ENCODE results near the gene CFAP100.
A peak's percentile ranks its signal among the peaks of the same experiment; 100 is the strongest.

The CFAP100 gene

DNA sequence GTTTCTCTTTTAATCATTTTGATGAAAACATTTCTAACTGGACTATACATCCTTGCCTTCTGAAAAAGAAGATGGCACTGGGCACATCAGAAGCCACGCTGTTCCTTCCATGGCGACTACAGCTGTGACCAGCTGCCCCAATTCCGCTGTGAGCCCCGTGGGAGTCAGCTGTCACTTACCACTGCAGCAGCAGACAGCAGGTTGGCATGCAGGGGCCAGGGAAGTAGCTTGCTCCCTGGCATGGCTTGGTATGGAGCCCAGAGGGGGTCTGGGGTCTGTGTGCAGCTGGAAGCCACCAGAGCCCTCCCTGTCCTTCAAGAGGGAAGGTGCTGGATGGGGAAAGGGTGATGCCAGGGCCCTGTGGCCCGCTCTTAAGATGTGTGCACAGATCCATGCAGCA is 85.5 kb downstream of the CFAP100 start:
- TF ChIP-seq, protein P1, sequence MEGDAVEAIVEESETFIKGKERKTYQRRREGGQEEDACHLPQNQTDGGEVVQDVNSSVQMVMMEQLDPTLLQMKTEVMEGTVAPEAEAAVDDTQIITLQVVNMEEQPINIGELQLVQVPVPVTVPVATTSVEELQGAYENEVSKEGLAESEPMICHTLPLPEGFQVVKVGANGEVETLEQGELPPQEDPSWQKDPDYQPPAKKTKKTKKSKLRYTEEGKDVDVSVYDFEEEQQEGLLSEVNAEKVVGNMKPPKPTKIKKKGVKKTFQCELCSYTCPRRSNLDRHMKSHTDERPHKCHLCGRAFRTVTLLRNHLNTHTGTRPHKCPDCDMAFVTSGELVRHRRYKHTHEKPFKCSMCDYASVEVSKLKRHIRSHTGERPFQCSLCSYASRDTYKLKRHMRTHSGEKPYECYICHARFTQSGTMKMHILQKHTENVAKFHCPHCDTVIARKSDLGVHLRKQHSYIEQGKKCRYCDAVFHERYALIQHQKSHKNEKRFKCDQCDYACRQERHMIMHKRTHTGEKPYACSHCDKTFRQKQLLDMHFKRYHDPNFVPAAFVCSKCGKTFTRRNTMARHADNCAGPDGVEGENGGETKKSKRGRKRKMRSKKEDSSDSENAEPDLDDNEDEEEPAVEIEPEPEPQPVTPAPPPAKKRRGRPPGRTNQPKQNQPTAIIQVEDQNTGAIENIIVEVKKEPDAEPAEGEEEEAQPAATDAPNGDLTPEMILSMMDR (IDR thresholded peaks at IDR 0.05; ENCODE audit: low read length, missing control alignments): no peak
- no peak overlapping the region for H3K4me3 ChIP-seq (replicated peaks; ENCODE audit: low read depth, low read length)
- DNase-seq (ENCODE audit: low read depth): no peak

DNA sequence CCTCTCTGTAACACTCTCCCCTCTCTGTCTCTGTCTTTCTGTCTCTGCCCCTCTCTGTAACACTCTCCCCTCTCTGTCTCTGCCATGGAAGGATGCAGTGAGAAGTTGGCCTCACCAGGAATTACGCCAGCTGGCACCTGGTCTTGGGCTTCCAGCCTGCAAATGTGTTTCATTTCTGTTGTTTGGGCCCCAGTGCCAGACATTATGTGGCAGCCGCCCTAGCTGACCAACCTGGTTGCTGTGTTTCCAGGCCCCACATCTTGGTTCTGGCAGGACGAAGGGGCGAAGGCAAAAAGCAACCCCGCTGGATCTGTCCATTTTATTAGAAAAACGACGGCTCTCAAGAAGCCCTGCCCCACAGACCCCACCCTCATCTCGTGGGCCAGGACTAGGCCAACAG is 86.2 kb downstream of the CFAP100 start:
- TF ChIP-seq, protein P1 (IDR thresholded peaks at IDR 0.05; ENCODE audit: low read length, missing control alignments): no peak
- no peak overlapping the region for H3K4me3 ChIP-seq (replicated peaks; ENCODE audit: low read depth, low read length)
- DNase-seq (ENCODE audit: low read depth): no peak

DNA sequence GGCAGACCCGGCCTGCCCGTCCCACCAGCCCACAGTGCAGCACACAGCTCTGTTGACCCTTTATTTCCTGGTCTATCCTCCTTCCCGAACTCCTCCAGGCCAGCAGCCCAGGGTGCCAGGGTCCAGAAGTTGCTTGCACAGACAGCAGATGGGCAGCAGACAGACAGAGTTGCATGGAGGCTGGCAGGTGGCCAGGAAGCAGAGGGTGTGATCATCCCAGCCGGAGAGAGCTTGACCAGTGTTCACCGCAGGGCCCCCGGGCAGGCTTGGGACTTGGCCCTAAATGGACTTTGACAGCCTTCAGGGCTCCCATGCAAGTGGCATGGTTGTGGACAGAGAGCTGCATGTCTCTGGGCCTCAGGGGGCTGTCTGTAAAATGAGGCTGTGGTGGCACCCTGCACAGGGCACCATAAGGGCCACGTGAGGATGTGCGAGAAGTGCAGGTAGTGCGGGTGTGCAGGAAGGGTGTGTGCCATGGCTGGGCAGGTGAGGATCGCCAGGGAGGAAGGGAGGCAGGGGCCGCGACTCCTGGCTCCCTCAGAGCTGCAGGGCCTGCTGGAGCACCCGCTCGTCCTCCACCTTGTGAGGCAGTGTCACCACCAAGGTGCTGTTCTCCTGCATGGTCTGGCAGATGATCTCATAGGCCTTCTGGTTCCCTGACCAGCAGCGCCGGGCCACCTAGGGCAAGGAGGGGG is 87.2 kb downstream of the CFAP100 start:
- no peak overlapping the region for H3K4me3 ChIP-seq (replicated peaks; ENCODE audit: low read depth, low read length)
- TF ChIP-seq, protein P1 (IDR thresholded peaks at IDR 0.05; ENCODE audit: low read length, missing control alignments): no peak
- peak; percentile 19 for DNase-seq (ENCODE audit: low read depth)

DNA sequence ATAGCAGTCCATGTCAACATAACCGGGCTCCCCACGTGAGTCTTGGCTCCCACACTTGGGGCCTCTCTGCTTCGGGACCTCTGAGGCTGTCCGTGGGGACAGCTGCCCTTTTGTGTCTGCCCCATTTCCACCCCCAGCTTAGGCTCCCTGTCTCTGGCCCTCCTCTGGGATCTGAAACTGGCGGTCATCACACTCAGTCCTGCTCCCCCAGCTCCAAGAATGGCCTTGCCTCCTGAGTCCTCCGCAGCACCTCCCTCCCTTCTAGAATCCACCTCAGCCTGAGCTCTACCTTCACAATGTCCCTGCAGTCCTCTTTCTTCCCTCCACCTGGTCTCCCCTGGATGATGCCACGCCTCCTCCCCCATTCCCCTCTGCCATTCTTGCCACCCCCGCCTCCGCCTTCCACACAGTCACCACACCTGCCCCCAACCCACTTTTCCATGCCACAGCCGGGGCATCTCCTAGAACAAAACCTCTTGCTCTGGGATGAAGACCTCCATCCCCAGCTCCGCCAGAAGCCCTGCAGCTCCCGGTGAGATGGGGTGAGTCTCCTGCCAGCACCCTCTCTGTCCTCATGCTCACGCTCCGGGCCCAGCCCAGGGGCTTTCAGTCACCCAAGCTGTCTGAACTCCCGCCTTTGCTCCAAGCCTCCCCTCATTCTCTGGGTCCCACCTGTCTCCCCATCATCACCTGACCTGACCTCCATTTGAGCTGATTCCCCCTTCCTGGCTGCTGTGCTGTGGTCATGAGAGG is 88.0 kb downstream of the CFAP100 start:
- TF ChIP-seq, protein P1 (IDR thresholded peaks at IDR 0.05; ENCODE audit: low read length, missing control alignments): no peak
- no peak for DNase-seq (ENCODE audit: low read depth)

DNA sequence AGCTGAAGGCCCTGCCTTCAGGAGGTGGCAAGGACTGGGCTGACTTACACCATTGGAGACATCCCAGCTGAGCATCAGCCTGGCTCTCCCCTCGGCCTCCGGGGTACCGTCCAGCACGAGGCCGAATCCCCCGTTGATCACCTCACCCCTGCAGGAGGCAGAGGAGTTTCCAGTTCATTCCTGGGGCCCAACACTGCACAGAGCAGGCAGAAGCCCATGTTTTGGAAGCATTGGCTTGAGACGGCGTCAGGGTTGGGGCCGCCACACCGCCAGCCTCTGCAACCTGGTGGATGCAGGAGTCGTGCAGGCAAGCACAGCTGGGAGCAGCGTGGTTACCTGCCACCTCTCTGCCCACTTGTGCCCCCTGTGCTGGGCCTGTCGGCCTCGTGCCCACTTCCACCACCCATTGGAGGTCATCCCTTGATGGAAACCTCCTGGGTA is 88.6 kb downstream of the CFAP100 start:
- no peak overlapping the region for H3K4me3 ChIP-seq (replicated peaks; ENCODE audit: low read depth, low read length)
- no peak for DNase-seq (ENCODE audit: low read depth)
- TF ChIP-seq, protein P1 (IDR thresholded peaks at IDR 0.05; ENCODE audit: low read length, missing control alignments): no peak

More for the DNA sequence above, 88.0 kb downstream of the CFAP100 start:
- H3K4me3 ChIP-seq (replicated peaks; ENCODE audit: low read depth, low read length): no peak overlapping the region

DNA sequence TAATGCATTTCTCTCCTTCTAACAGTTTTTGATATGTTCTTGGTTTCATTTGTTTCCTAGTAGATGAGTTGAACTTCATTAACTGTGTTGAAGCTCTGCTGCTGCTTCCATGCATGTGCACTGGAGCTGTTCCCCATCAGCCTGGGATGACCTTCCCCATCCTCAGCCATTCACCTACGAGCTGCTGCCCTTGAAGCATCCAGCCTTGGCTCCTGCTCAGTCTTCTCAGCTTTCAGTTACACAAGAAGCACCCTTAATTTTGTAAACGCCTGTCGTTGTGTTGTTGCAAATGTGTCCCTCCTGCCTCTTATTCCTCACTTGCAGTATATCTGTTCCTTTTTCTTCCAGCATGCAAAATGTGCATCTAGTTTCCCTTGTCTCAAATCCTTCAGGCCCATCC is 89.4 kb downstream of the CFAP100 start:
- TF ChIP-seq, protein P1 (IDR thresholded peaks at IDR 0.05; ENCODE audit: low read length, missing control alignments): no peak
- no peak overlapping the region for H3K4me3 ChIP-seq (replicated peaks; ENCODE audit: low read depth, low read length)
- no peak for DNase-seq (ENCODE audit: low read depth)

All from fibroblast of pulmonary artery (primary cell).